Aorta (tissue), 5 donors: ENCODE results near the gene RBM19. TPM values are rescaled to one million over a fixed set of nuclear protein-coding genes. Genes with fewer than 3 reads are reported as not detected.

Source experiments
- ATAC-seq: fragments of 200-7000 bp; cut with Tn5 transposase; one replicate; pipeline ENCODE4 v1.9.1; 2022; ENCODE audit warnings: moderate library complexity; ENCODE audit not compliant: low FRiP score
- DNase-seq, 2 donors: peaks; one replicate each; pipeline ENCODE4 v3.0.0-alpha.2; 2020
- H3K27ac ChIP-seq, 2 donors: one replicate each; pipeline ENCODE4 v1.5.1; 2013; ENCODE audit warnings: low read length in 2 of 2, mild to moderate bottlenecking in 2 of 2, moderate library complexity in 2 of 2, control low read depth in 1 of 2, inconsistent platforms in 1 of 2, low read depth in 1 of 2
- H3K27me3 ChIP-seq, 2 donors: one replicate each; pipeline ENCODE4 v1.6.1; 2013; ENCODE audit warnings: control low read depth in 1 of 2, low read length in 1 of 2, mild to moderate bottlenecking in 1 of 2, moderate library complexity in 1 of 2; ENCODE audit not compliant: insufficient read depth in 2 of 2, control insufficient read depth in 1 of 2
- H3K36me3 ChIP-seq, 2 donors: one replicate each; pipeline ENCODE4 v1.6.1; 2013; ENCODE audit warnings: control low read depth in 1 of 2, low read length in 1 of 2, mild to moderate bottlenecking in 1 of 2; ENCODE audit not compliant: insufficient read depth in 2 of 2, control insufficient read depth in 1 of 2
- H3K4me1 ChIP-seq, 2 donors: one replicate each; pipeline ENCODE4 v1.6.1; 2013; ENCODE audit warnings: low read length in 2 of 2, control low read depth in 1 of 2, mild to moderate bottlenecking in 1 of 2, moderate library complexity in 1 of 2; ENCODE audit not compliant: insufficient read depth in 2 of 2, control insufficient read depth in 1 of 2
- H3K4me3 ChIP-seq, 2 donors: one replicate each; pipeline ENCODE4 v1.5.1; 2013; ENCODE audit warnings: low read length in 2 of 2, control low read depth in 1 of 2, mild to moderate bottlenecking in 1 of 2
- H3K9me3 ChIP-seq: one replicate; pipeline ENCODE4 v1.6.1; 2013; ENCODE audit warnings: mild to moderate bottlenecking, low read length; ENCODE audit not compliant: control insufficient read depth
- WGBS, 2 donors: extraction: QIAGEN DNeasy Blood & Tissue Kit; methylation state at CpG; one replicate each; pipeline ENCODE4 v1.1.7; 2013; 5-methylcytosine and 5-hydroxymethylcytosine counted together
- intact Hi-C, 2 donors: fragments of 100-400 bp; cut with DNase I; formaldehyde crosslinking; loops; one replicate each; pipeline versions ENCODE4 v1.14.2 to v1.15.0; 2022
- polyA plus RNA-seq, 2 donors: library from polyadenylated mRNA; stranded (reverse); fragments of 200-250 nt; gene quantifications; one replicate each; pipeline ENCODE4 v1.2.3, GENCODE V29; 2013
- total RNA-seq, 2 donors: library from RNA; stranded (reverse); fragmentation: NEBNext Ultra II Directional; extraction: Animal tissue kit (Norgen Biotek cat#: 25700); gene quantifications; one replicate each; pipeline ENCODE4 v1.2.1, GENCODE V29; 2021
- donor health status: healthy with polysubstance abuse.
- donor health status: Bipolar disorder and iron deficiency.
- donor health status: DM: no; HTN: no; CAD: no.
- donor health status: DM: no; HTN: no; CAD: no.
- donor health status: DM: yes; HTN: yes; CAD: no.

Gene RBM19
- total and polyA plus RNA-seq, 4 donors = 5.6 to 31.8 (median 26.0) TPM

DNA sequence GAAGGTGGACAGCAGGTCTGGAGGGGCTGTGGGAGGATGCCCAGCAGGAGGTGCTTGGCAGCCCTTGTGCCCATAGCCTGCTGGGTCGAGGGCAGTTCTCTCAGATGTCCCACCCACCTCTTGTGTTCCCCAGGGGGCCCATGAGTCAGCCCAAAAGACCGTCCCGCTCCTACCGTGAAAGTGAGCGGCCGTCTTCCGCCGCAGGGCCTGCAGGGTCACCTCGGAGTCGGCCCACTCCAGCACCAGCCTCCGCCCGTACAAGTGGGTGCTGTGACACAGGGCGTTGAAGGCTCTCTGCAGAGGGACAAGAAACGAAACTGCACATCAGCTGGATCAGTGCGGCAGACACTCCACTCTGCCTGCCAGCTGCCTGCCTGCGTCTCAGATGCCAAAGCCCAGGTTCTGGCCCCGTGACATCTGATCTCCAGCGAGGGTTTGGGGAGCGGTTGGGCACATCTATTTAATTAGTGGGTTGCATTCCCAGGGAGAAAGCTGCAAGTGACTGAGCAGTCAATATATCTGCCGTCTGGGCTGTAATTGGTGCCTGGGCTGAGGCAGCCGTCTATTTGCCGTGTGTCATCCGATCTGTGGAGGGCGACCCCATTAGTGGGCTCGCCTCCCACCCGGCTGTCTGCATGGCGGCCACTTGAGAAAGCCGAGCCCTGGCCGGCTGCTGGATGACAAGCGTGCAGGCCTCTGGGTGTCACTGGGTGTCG is 121.5 kb downstream of the RBM19 start:
- no peaks in the 10 kb centered on the region for H3K4me1 ChIP-seq
- H3K36me3 ChIP-seq = no peaks in the 10 kb centered on the region
- no peak overlapping the region for H3K4me3 ChIP-seq
- ATAC-seq = no peak
- no peaks in the 10 kb centered on the region for H3K27me3 ChIP-seq
- no peak overlapping the region for H3K27ac ChIP-seq
- 85 to 87% methylated on average over 31 of the region's 31 CpGs for WGBS, 2 donors
- intact Hi-C loops = no loop called here
- H3K9me3 ChIP-seq = no peaks in the 10 kb centered on the region
- DNase-seq = no peak

DNA sequence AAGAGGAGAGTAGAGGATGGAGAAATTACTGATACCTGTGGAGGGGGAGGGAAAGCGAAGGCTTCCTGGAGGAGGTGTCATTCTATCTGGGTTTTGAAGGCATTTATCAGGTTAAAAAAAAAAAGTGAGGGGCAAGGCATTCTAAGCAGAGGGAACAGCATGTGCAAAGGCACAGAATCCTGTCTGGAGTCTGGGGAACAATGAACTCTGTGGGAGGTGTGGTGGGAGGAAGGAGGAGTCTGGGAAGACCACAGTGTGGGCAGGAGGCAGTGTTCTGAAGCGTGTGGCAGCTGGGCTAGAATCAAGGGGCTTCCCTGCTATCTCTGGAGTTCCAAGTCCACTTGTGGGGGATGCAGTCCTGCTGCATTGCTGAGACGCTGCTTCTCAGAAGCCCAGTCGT is 123.4 kb downstream of the RBM19 start:
- DNase-seq (no peak), ATAC-seq (no peak)
- intact Hi-C loops = no loop called here
- 88 to 94% methylated on average over 4 of the region's 4 CpGs for WGBS, 2 donors
- Histone ChIP-seq H3K27ac (no peak overlapping the region), H3K4me3 (no peak overlapping the region), H3K4me1 (no peaks in the 10 kb centered on the region), H3K27me3 (no peaks in the 10 kb centered on the region), H3K9me3 (no peaks in the 10 kb centered on the region), H3K36me3 (no peaks in the 10 kb centered on the region)

DNA sequence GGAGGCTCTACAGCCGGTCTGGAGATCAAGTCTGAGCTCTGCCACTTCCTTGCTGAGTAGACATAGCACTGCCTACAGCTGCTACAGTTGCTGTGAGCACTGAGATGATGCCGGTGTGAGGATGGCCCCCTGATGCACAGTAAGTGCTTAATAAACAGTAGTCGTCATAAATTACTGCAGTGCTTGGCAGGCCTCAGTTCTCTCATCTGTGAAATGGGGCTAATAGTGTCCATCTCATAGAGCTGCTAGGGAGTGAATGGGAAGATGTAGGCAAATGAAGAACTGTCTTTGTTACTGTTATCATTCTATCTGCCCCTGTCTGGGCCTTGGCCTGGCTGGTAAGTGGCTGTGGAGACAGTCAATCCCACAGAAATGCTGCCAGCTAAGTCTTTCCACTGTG is 124.3 kb downstream of the RBM19 start:
- 80 to 89% methylated on average over 3 of the region's 3 CpGs for WGBS, 2 donors
- DNase-seq (no peak), ATAC-seq (no peak)
- H3K4me3 ChIP-seq = no peak overlapping the region
- intact Hi-C loops = no loop called here
- H3K27ac ChIP-seq = no peak overlapping the region
- H3K4me1 ChIP-seq = no peaks in the 10 kb centered on the region
- no peaks in the 10 kb centered on the region for H3K36me3 ChIP-seq
- no peaks in the 10 kb centered on the region for H3K9me3 ChIP-seq
- H3K27me3 ChIP-seq = no peaks in the 10 kb centered on the region

DNA sequence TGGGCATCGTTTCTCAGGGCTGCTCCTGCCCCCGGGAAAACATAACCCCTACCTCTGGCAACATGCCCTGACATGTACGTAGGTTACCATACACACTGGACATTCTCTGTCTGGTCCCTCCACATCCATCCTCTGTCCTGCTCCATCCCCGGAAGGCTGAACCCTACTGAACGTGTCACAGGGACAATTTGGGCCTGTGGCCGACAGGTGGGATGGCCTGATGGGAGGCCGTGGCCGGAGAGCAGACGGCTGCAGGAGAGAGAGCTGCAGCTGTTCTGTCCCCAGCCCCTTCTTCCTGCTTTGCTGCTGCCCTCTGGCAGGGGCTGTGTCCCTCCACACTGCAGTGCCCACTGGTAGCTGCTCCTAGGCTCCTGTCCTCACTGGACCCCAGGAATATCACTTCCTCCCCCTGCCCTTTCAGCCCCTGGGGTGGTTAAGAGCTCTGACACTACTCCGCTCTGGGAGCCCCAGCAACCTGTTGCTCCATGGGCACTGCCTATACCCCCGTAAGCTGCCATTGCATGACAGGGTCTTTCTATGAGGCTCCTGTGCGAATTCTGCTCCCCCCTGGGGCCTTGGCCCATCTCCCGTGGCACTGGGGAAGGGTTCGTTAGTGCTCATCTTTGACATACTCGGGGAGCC is 125.6 kb downstream of the RBM19 start:
- ATAC-seq (no peak), DNase-seq (no peak)
- WGBS, 2 donors = 87 to 90% methylated on average over 15 of the region's 15 CpGs
- H3K4me3 ChIP-seq = no peak overlapping the region
- no peaks in the 10 kb centered on the region for H3K27me3 ChIP-seq
- no peaks in the 10 kb centered on the region for H3K36me3 ChIP-seq
- intact Hi-C loops = no loop called here
- no peaks in the 10 kb centered on the region for H3K9me3 ChIP-seq
- H3K4me1 ChIP-seq = no peaks in the 10 kb centered on the region
- no peak overlapping the region for H3K27ac ChIP-seq

DNA sequence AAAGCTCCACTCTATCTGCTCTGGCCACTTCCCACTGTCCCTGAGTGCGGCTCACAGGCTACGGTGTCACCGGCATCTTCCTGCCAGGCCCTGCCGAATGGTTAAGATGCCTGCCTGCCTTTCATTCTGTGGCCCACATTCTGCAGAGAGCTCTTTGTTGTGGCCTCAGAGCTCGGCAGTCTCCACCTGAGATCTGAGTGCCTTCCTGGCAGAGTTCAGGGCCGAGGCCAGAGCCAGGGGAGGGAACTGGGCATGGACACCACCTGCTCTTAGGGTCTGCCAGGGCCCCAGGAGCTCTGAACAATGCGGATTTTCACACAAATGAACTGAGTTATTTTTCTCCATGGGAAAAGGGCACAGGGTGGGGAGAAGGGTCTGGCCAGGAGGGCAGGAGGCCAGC is 127.2 kb downstream of the RBM19 start:
- ATAC-seq (no peak), DNase-seq (no peak)
- Histone ChIP-seq H3K36me3 (no peaks in the 10 kb centered on the region), H3K4me1 (no peaks in the 10 kb centered on the region), H3K4me3 (no peak overlapping the region), H3K9me3 (no peaks in the 10 kb centered on the region), H3K27me3 (no peaks in the 10 kb centered on the region), H3K27ac (no peak overlapping the region)
- intact Hi-C loops = no loop called here
- 85 to 94% methylated on average over 7 of the region's 7 CpGs for WGBS, 2 donors

DNA sequence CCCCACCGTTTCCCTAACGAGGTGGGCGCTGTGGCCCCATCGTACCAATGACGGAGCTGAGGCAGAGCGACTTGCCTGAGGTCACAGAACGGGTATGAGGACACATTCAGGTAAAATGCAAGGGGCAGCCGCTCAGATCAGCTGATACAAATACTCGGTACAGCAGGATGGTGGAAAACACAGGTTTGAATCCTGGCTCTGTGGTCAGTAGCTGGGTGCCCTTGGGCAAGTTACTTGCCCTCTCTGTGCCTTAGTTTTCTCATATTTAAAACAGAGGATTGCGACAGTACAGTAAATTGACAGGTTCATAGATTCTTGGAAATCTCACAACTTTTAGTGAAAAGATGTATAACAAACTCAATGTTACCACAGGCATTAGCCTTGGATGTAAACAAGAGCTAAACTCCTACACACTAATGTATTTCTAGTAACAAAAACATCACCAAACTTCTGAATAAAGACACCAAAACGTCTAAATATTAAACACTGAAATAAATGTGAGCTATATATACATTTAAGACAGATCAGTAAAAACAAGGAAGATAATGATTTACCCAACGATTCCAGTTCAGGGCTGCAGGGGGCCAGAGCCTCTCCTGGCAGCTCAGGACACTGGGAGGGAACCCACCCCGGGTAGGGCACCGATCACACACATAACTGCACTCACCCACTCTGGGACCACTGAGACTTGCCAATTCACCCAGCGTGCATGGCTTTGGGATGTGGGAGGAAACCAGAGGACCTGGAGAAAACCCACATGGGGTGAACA is 128.4 kb downstream of the RBM19 start:
- intact Hi-C loops = no loop called here
- no peaks in the 10 kb centered on the region for H3K4me1 ChIP-seq
- no peak overlapping the region for H3K4me3 ChIP-seq
- no peak for ATAC-seq
- no peaks in the 10 kb centered on the region for H3K36me3 ChIP-seq
- no peaks in the 10 kb centered on the region for H3K9me3 ChIP-seq
- no peaks in the 10 kb centered on the region for H3K27me3 ChIP-seq
- DNase-seq = no peak
- no peak overlapping the region for H3K27ac ChIP-seq
- WGBS, 2 donors = 79 to 81% methylated on average over 15 of the region's 15 CpGs

DNA sequence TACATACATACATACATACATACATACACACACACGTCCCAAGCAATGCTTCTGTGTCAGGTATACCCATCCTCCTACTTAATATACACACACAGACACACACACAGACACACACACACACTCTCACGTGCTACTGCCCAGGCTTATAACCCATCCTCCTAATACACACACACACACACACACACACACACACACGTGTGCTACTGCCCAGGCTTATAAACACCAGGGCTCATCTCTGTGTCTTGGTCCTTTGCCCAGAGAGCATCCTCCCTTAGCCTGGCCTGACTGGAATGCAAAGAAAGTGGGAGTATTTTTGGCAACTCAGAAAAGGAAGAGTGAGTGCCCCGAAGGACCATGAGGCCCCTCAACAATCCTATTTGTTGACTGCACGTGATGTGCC is 129.0 kb downstream of the RBM19 start:
- Histone ChIP-seq H3K4me1 (no peaks in the 10 kb centered on the region), H3K9me3 (no peaks in the 10 kb centered on the region), H3K4me3 (no peak overlapping the region), H3K27me3 (no peaks in the 10 kb centered on the region), H3K36me3 (no peaks in the 10 kb centered on the region), H3K27ac (no peak overlapping the region)
- intact Hi-C loops = no loop called here
- ATAC-seq (no peak), DNase-seq (no peak)
- WGBS, 2 donors = 75% methylated on average over 5 of the region's 5 CpGs

DNA sequence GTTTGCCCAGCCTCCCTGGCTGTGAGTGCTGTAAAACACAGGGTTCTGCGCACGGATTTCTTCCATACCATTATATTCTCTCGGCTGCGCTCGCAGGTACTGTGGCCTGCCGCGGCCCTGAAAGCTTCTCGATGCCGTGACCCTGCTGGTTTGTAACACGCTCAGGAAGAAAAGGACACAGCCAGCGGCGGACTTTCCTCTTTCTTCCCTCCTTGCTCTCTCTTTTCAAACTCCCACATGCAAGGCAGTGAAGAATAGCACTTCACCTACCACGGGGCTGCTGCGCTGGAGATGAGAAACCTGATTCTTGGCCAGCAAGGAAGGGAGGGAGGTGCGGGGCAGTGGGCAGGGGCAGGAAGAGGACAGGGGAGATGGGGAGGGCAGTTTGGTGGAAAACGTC is 130.2 kb downstream of the RBM19 start:
- ATAC-seq = no peak
- DNase-seq = no peak
- intact Hi-C loops = no loop called here
- Histone ChIP-seq H3K27ac (no peak overlapping the region), H3K4me1 (no peaks in the 10 kb centered on the region), H3K4me3 (no peak overlapping the region), H3K36me3 (no peaks in the 10 kb centered on the region), H3K27me3 (no peaks in the 10 kb centered on the region), H3K9me3 (no peaks in the 10 kb centered on the region)
- 82 to 87% methylated on average over 16 of the region's 16 CpGs for WGBS, 2 donors

DNA sequence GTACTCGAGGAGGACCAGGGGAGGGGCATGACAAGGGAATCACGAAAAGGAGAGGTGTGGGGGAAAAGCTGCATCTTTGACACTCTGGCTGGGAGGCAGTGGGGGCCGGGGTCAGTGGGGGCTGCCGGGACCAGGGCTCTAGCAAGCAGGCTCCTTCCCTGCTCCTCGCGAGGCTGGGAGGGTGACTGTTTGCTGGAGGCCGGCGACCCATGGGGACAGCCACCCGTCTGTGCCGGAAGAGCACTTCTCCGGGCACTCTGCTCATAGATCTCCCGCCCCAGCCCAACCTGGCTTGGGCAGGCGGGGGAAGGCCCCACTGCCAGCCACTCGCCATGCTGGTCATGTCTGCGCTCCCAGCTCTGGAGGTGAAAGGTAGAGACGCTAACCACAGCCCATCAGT is 130.7 kb downstream of the RBM19 start:
- intact Hi-C loops = no loop called here
- Histone ChIP-seq H3K4me3 (no peak overlapping the region), H3K36me3 (no peaks in the 10 kb centered on the region), H3K4me1 (no peaks in the 10 kb centered on the region), H3K27ac (no peak overlapping the region), H3K27me3 (no peaks in the 10 kb centered on the region), H3K9me3 (no peaks in the 10 kb centered on the region)
- DNase-seq (no peak), ATAC-seq (no peak)
- WGBS, 2 donors = 90 to 91% methylated on average over 14 to 16 of the region's 16 CpGs
